ENCODE data around the gene TRAK1.
"Not testable (repeated sequence)": the region's sequence is repeated elsewhere in the genome, so short reads cannot be mapped to it uniquely, and the experiment has no call there.

TRAK1 gene

DNA sequence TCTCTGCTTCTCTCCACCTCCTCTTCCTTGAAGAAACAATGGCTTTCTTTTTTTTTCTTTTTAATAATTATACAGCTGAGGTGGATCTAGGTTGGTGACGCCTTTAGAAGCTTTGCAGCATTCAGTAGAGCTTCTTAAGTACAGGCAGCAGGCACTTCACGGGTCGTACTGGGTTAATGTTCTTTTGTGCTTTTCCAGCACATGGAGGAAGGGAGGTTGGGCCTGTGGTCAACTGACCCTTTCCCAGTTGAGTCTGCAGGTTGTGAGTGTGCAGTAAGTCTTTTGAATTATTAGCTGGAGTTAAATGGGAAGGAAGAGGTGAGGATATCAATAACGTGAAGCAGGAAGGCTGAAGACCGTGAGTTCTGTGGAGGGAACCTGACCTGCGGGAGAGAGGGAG is 7.0 kb downstream of the TRAK1 start:
- DNase-seq, result no peak

DNA sequence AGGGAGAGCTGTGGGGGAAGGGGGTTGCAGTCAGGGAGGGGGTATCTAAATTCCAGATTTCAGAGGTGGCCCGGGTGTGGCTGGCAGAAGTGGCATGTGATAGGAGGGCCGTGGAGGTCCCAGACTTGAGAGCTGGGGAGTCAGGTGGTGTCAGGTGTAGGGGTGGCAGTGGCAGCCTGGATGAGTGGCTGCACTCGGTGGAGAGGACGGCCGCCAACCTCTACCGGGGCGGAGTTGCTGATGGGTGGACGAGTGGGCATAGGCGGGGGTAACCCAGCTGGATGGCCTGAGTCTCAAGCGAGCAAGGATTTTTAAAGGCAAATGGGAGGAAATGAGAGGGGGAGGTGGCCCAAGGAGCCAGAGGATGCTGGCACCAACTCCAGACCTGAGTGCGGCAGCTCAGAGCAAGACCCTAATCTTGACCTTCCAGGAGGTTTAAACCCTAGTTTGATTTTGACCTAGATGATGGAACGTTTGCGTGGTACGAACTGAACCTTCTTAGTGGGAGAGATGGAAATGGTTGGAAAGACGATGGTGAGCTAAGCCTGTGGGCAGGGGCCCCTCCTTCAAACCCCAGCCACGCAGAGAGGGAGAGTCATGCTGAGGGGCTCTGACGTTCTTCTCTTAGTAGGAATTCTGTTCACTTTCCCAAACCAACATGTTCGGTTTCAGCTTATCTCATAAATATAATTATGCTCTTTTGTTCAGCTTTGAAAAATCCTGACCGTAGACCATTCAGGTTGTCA is 8.0 kb downstream of the TRAK1 start:
- DNase-seq, result no peak

- peak; percentile 52 for DNase-seq
Observed at GRCh38 chr3:42101048-42101447, 9.9 kb downstream of the TRAK1 start.

DNA sequence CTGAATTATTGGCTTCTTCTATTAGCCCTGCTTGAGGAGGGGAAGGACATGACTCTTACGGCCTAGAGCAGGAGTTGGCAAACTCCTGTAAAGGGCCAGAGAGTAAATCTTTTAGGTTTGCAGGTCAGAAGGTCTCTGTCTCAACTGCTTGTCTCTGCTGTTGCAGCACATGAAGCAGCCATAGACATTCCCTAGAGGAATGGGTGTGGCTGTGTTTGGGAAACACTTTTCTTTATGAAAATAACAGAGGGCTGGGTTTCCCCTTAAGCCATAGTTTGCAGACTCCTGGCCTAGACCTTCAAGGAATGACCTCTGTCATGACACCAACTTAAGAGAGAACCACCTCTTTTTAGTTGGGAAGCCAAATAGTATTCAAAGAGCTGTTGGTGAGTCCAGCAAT is 10.3 kb downstream of the TRAK1 start:
- DNase-seq, result no peak

- no peak for DNase-seq
Observed at GRCh38 chr3:42102571-42102970, 11.4 kb downstream of the TRAK1 start.

- not testable (repeated sequence) for DNase-seq
Observed at GRCh38 chr3:42103921-42104665, 12.9 kb downstream of the TRAK1 start.

DNA sequence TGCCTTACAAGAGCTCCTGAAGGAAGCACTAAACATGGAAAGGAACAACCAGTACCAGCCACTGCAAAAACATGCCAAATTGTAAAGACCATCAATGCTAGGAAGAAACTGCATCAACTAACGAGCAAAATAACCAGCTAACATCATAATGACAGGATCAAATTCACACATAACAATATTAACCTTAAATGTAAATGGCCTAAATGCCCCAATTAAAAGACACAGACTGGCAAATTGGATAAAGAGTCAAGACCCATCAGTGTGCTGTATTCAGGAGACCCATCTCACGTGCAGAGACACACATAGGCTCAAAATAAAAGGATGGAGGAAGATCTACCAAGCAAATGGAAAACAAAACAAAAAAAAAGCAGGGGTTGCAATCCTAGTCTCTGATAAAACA is 14.8 kb downstream of the TRAK1 start:
- DNase-seq, result not testable (repeated sequence)

DNA sequence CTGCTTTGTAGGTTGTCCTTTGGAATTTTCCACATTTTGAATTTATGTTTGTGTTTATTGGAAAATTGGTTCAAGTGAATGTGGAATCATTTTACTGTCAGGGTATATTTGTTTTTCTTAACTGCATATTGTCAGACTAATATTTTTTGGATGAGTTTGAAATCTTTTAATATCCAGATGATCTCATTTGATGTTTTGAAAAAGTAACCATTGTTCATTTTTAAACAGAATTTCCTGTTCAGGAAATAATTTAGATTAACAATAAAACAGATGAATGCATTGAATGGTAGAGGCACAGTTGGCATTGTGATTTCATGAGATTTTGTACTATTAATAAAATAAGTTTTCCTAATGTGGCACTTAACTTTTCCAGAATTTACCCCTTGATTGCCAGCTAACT is 15.5 kb downstream of the TRAK1 start:
- no peak for DNase-seq

DNA sequence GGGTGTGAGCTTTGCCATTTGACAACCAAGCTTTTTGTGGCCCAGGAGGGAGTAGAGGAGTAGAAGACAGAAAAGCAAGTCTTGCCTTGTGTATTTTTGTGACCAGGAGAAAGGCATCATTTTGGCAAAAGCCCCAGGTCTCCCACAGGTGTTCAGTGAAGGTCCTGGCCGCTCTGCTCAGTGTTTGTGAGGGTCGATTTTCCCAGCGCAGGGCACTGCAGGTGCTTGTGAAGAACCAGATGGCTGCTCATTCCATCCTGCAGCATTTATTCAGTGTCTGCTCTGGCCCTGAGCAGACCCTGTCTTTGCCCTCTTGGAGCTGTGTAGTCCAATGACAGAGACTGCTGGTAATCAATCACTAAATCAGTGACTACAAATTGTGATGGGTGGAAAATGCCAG is 19.5 kb downstream of the TRAK1 start:
- DNase-seq, result no peak

- no peak for DNase-seq
Observed at GRCh38 chr3:42114130-42114725, 23.1 kb downstream of the TRAK1 start.

DNA sequence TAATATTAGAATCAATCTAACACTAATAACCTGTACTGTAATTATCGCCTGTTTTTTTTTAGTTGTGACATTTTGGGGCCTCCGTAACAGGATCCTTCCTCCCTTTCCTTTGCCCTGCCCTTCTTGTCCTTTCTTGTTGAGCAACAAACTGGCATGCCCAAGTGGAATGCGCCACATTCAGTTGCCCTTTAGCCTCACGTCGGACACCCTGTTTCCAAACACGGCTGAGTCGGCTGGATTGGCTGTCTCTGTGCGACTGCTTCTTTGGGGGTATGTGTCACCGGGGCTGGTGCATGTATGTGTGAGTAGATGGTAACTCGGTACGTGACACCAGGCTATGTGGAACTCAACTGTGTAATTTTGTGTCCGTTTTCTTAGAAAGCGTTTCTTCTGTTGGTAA is 24.1 kb downstream of the TRAK1 start:
- no peak for DNase-seq

- no peak for DNase-seq
Observed at GRCh38 chr3:42115946-42116345, 24.8 kb downstream of the TRAK1 start.

- no peak for DNase-seq
Observed at GRCh38 chr3:42116466-42116865, 25.3 kb downstream of the TRAK1 start.

DNA sequence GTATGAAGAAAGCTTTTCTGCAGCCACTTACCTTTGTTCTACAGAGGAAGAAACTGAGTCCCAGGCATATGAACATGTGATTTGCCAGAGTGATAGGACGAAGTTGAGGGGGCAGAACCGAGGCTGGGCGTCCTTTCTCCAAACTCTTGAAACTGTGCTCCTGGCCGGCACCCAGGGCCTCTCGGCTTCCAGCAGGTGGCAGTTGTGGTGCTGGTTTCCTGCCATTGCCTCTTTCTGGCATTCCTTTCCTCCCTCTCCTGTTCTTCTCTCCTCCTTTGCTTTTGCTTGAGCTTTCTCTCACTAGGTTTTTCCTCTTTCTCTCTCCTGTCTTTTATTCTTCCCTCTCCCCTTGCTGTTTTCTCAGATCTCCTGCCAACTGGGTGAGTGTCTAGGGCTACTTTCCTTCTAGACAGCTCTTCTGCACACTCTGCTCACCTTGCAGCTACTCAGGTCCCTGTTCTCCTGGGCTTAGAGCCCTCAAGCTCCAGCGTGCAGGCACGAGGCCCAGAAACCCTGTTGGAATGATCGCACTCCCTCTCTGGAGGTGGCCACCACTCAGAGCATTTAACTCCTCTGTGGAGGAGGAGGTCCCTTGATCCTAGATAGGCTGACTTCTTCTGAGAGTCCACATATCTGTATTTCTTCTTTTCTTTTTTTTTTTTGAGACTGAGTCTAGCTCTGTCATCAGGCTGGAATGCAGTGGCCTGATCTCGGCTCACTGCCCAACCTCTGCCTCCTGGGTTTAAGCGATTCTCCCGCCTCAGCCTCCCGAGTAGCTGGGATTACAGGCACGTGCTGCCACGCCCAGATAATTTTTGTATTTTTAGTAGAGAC is 26.2 kb downstream of the TRAK1 start:
- peak; percentile 47 for DNase-seq

GRCh38 chr3:42118762-42119361 is 27.7 kb downstream of the TRAK1 start:
- DNase-seq, result peak; percentile 49

GRCh38 chr3:42119561-42120355 is 28.6 kb downstream of the TRAK1 start:
- no peak for DNase-seq

GRCh38 chr3:42120866-42121265 is 29.7 kb downstream of the TRAK1 start:
- DNase-seq, result no peak

DNA sequence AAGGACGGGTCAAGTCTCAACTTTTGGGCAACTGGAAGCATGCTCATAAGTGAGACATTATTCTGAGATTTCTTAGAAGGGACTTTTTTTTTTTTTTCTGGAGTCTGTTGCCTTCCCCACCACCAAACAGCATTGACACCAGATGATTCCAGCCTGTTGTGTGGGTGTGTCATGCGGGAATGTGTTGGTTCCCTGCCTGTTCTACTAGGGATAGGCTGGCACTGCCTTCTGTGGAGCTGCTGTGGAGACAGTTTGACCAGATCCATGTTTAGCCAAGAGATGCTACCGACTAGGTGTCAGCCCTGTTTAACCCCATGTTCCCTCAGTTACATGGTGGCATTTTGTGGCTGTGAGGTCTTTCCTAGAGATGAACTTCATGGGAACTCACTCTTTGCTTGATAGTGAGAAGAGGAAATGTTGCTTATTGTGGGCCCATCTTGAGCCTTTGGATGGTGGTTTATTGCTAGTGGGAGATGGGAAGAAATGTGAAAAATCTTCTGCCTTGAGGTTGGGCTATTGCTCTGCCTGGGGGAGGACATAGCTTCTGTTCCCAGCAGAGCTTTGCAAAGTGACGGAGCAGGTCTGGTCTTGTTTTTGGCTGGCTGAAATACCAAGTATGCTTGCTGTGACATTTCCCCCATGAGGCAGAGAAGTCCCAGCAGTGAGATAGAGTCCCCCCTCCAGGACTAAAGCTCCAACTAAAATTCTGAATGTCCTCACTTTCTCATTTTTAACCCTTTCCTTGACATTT is 31.3 kb downstream of the TRAK1 start:
- DNase-seq, result no peak

DNA sequence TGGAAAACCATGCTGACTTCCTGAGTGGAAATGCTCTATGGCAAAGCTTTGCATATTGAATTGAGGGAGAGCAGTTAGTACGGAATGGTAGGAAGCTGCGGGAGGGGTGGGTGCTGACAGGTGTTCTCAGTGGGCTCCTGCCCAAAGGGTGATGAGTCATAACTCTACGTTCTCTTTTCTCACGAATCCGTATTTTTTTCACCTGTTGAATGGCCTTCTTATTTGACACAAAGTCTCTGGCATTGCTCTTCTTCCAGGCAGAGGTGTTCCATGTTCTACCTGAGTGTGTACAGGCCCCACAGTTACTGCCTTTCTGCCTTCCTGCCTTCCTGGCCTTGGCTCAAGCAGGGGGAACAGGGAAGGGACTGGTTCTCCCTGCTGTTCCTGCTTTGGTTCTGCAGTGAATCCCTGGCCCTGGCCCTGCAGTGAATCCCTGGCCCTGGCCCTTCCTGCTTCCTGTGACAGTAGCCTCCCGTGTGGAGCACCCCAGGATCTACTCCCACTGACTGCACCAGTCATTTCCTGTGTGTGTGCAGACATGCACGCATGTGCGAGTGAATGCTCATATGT is 31.9 kb downstream of the TRAK1 start:
- no peak for DNase-seq

DNA sequence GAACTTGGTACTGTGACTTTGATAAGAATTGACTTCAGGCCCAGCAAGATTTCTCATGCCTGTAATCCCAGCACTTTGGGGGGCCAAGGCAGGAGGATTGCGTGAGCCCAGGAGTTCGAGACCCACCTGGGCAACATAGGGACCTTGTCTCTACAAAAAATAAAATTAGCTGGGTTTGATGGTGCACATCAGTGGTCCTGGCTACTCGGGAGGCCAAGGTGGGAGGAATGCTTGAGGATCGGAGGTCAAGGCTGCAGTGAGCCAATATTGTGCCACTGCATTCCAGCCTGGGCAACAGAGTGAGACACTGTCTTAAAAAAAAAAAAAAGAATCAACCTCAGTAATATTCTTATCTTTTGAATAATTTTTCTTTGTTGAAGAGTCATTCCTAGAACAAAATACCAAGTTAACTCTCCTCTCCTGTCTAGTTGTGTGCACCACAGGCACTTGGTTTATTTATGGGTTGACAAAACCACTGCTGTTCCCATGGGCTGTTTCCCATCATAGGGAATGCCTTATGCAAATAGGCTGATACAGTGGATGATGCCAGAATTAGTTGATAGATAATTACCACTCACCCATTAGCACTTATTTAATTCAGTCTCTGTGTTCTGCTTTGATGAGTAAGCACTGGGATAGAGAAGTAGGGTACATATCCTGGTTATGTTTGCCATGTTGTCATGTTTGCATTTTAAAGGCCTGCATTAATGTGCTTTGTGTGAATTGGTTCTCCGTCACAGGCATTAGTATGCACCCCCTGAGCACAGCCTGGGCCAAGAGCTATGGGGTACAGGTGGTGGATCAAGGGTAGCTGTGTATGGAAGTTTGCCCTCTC is 32.9 kb downstream of the TRAK1 start:
- DNase-seq, result no peak

Measured in midbrain (tissue), 1 donor.